ENCODE data around the gene CCSER2.
A peak's percentile ranks its signal among the peaks of the same experiment; 100 is the strongest.
"Not testable (repeated sequence)": the region's sequence is repeated elsewhere in the genome, so short reads cannot be mapped to it uniquely, and the experiment has no call there.

Gene CCSER2

DNA sequence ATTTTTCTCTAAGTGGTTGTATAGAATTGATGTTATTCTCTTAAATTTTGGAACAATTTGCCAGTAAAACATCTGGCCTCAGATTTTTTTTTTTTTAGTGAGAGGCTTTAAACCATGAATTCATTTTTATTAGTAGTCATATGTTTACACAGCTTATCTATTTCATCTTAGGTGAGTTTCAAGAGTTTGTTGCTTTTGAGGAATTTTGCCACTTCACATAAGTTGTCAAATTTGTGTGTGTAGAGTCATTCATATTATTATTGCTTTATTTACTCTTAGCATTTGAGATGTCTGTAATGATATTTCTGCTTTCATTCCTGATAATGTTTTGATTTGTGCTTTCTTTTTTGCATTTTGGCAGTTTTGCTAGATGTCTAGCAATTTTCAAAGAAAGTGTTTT lies 132.1 kb downstream of the CCSER2 start:
- DNase-seq: no peak

DNA sequence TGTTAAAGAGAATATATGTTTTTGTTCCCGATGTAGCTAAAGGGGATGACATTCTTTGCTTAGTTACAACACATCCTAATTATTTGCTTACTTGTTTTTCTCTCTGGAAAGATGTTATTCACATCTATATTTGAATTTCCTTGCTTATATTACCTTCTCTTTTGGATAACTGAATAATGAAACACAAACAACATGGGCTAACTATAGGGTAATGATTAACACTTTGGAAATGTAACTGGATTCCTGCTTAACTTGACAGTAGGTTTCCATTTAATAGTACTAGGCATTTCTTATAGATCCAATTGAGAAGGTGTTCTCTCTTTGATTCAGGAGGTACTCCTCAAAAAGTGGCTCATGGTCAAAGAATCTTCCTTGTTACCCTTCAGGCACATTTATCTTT lies 141.1 kb downstream of the CCSER2 start:
- no peak for DNase-seq

GRCh38 chr10:84473136-84473535 lies 144.7 kb downstream of the CCSER2 start:
- no peak for DNase-seq

- DNase-seq: no peak
Measured at GRCh38 chr10:84477398-84478128, 149.2 kb downstream of the CCSER2 start.

DNA sequence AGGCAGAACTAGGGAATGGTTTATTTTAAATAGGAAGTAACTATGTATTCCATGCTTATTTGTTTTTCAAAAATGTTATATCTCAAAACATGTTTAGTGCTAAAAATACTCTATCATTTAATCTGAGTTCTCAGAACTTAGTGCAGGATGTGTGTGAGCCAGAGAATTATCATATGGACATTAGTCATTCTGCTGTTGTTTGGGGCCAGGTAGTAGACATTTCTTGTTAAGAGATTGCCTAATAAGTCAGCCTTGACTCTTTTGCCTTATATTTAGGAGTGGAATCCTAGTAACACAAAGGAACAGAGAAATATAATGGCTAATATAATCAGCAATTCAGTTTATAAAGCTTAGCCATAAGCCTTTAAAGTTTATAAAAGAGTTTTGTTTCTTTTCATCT lies 149.8 kb downstream of the CCSER2 start:
- no peak for DNase-seq

- no peak for DNase-seq
Measured at GRCh38 chr10:84478679-84479078, 150.3 kb downstream of the CCSER2 start.

DNA sequence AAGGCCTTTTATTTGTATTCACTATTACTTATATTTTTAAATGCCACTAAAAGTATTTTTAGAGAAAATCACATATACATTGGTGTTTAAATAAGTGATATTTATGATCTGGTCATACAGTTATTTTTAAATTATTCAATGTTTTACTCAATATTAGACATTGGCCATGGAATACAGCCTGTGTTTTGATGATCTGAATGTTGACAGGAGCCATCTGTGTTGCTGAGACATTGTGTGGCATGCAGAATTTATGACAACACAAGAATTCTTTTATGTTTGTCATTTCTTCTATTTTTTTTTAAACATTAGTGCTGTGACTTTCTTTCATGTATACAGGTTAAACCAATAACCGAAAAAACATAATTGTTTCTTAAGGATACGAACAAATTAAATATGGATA lies 156.2 kb downstream of the CCSER2 start:
- DNase-seq: no peak

DNA sequence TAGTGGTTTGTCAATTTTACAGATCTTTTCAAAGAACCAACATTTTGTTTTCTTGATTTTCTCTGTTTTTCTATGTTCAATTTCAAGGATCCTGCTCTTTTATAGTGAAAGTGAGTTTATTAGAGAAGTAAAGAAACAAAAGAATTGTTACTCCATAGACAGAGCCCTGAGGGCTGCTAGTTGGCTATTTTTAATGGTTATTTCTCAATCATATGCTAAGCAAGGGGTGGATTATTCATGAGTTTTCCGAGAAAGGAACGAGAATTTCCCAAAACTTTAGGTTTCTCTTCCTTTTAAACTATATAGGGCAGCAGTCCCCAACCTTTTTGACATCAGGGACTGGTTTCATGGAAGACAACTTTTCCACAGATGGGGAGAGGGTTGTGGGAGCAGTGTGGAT lies 165.0 kb downstream of the CCSER2 start:
- DNase-seq: peak; percentile 94

DNA sequence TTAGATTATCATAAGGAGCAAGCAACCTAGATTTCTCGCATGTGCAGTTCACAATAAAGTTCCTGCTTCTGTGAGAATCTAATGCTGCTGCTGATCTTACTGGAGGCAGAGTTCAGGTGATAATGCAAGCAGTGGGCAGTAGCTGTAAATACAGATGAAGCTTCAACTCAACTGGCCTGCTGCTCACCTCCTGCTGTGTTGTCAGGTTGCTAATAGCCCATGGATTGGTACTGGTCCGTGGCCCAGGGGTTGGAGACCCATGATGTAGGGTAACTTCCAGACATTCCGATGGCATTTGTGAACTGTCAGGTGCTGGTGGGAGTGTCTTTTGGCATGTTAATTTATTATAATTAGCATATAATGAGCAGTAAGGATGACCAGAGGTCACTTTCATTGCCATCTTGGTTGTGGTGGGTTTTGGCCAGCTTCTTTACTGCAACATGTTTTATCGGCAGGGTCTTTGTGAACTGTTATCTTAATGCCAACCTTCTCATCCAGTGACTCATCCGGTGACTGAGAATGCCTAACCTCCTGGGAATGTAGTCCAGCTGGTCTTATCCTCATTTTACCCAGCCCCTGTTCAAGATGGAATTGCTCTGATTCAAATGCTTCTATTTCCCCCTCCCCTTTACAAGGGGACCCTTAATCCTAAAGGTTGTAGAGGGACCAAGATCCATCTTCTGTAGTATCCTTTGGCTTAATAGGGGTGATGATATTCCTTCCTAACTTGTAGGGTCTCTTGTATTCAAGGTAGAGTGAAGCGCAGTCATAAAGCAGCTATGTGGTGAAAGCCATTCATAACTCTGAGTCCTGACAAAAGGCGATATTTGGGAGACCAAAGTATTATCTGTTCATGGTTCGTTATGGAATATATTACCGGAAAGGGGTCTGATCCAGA lies 165.8 kb downstream of the CCSER2 start:
- no peak for DNase-seq

- DNase-seq: no peak
Measured at GRCh38 chr10:84494849-84495180, 166.4 kb downstream of the CCSER2 start.

- DNase-seq: no peak
Measured at GRCh38 chr10:84497978-84498377, 169.6 kb downstream of the CCSER2 start.

DNA sequence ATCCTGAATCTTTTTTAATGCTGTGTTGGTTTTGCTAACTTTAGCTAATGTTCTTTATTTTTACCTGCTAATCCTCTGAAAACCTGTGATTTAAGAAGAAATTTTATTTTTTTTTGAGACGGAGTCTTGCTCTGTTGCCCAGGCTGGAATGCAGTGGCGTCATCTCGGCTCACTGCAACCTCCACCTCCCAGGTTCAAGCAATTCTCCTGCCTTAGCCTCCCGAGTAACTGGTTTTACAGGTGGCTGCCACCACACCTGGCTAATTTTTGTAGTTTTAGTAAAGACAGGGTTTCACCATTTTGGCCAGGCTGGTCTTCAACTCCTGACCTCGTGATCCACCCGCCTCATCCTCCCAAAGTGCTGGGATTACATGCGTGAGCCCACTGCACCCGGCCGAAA lies 170.7 kb downstream of the CCSER2 start:
- DNase-seq: not testable (repeated sequence)

- DNase-seq: peak; percentile 34
Measured at GRCh38 chr10:84499846-84500245, 171.5 kb downstream of the CCSER2 start.

DNA sequence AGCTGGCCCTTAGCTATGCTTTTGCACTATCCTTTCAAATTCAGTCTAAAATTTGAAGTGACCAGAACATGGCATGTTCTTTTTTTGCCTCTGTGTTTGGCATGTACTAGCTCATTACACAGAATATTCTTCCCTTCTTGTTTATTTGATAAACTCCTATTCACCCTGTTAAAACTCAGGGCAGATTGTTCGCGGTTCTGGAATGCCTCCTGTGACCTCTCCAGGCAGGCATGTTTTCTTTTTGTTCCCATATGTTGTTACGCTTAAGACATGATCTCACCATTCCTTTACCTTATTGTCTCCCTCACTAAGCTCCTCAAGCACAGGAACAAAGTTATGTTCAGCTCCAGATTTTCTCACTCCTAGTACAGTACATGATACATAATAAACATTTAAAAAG lies 181.7 kb downstream of the CCSER2 start:
- no peak for DNase-seq

- DNase-seq: no peak
Measured at GRCh38 chr10:84511106-84511505, 182.7 kb downstream of the CCSER2 start.

DNA sequence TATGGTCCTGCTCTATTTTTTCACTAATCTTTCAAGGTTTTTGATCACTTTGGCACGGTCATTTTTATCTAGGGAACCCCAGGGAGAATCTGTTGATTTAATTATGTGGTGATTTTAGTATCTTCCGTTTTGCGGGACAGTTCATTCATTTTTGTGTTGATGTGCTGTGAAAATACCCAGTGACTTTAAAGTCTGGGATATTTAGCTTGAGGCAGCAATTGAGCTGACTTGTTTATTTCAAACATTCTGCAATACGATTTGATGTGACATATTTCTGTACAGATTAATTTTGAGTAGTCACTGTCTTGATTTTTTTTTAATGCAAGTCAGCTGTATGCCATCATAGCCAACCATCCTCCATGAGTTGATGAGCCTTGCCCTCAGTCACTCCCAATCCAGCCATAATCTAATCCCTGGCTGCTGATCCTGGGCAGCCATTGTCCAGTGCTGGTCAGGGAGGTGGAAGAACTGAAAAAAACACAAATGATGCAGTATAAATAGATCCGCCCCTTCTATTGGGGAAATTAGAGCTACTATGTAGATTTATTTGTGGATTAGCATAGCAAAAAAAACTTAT lies 183.4 kb downstream of the CCSER2 start:
- no peak for DNase-seq

GRCh38 chr10:84517554-84517953 lies 189.2 kb downstream of the CCSER2 start:
- no peak for DNase-seq

GRCh38 chr10:84519235-84519634 lies 190.8 kb downstream of the CCSER2 start:
- no peak for DNase-seq

DNA sequence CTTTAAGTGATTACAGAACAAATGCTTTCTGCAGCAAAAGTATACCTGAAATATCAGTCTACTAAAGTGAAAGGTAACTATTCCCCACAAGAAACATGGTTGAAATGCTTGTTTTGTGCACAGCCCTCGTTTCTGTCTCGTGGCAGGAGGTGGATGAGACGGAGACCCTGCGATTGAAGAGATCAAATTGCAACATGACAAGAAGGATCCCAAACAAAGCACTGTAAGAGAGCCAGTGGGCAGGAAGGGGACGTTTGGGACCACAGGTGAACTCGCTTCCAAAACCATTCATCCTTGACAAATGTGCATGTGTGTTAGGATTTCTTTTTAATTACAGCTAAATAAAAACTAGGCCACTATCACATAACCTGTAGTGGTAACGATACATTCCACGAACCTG lies 192.6 kb downstream of the CCSER2 start:
- no peak for DNase-seq

GRCh38 chr10:84521468-84521867 lies 193.1 kb downstream of the CCSER2 start:
- DNase-seq: no peak

- no peak for DNase-seq
Measured at GRCh38 chr10:84522612-84523462, 194.4 kb downstream of the CCSER2 start.

DNA sequence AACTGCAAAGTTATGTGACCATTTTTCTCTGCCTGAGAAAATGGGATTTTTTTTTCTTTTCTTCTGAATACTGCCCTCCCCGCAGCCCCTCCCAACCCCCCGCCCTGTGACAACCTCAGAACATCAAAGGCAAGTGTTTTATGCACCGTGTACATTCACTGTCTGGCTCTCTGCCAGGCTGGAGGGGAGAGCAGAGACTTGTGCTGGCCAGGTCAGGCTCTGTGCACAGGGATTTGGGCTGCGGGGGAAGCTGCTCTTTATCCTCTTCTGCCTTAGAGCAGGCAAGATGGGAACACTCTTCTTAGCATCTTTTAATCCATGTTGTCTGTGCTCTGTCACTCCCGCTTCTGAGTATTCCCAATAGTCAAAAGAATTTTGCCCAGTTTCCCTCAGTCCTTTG lies 195.1 kb downstream of the CCSER2 start:
- DNase-seq: no peak

- no peak for DNase-seq
Measured at GRCh38 chr10:84524435-84524834, 196.0 kb downstream of the CCSER2 start.

All from MV-4-11 (cell line).